HG02852 (cell line): ENCODE measurements around the gene NUP214.
"Not testable (repeated sequence)": the region's sequence is repeated elsewhere in the genome, so short reads cannot be mapped to it uniquely, and the experiment has no call there.

Source experiments
- ATAC-seq: cut with Tn5 transposase; IDR thresholded peaks from one replicate; pipeline ENCODE4 v1.9.1; 2021; ENCODE audit warnings: mild to moderate bottlenecking, moderate library complexity; ENCODE audit not compliant: unreplicated experiment

The NUP214 gene

DNA sequence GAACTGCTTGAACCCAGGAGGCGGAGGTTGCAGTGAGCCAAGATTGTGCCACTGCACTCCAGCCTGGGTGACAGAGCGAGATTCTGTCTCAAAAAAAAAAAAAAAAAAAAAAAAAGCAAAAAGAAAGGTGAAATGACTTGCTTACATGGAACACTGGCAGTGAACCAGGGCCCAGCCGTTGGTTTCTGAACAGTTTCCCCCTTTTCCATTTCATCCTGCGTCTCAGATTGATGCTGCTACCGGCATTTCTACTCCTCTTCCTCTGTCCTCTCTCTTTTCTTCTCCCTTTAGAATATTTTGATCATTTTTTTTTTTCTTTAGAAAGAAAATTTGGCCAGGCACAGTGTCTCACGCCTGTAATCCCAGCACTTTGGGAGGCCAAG, 10.0 kb upstream of the NUP214 start:
- ATAC-seq, result not testable (repeated sequence)

DNA sequence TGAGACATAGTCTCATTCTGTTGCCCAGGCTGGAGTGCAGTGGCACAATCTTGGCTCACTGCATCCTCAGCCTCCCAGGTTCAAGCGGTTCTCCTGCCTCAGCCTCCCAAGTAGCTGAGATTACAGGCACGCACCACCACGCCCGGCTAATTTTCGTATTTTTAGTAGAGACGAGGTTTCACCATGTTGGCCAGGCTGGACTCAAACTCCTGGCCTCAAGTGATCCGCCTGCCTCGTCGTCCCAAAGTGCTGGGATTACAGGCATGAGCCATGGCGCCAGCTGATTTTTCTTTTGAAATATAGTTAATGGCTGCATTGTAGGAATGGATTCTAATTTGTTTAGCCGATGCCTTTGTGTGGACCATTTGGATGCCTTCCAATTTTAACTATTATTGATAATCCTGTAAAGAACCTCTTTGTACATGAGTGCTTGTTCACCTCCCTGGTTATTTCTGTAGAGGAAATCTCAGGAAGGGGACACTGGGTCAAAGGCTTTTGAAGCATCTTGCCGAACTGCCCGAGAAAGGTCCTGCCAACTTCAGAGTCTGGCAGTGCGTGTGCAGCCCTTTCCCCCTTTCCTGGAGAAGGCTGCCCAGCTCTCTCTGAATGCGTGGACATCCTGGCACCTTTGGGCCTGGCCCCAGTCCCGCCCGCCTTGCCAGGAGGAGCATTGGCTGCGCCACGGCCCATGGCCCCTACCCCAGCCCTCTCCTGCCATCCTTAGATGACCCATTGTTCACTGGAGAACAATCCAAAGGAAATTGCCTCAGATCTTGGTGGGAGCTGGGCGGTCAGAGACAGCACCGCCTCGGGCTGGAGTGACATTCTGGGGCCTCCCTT, 8.9 kb upstream of the NUP214 start:
- no peak for ATAC-seq

DNA sequence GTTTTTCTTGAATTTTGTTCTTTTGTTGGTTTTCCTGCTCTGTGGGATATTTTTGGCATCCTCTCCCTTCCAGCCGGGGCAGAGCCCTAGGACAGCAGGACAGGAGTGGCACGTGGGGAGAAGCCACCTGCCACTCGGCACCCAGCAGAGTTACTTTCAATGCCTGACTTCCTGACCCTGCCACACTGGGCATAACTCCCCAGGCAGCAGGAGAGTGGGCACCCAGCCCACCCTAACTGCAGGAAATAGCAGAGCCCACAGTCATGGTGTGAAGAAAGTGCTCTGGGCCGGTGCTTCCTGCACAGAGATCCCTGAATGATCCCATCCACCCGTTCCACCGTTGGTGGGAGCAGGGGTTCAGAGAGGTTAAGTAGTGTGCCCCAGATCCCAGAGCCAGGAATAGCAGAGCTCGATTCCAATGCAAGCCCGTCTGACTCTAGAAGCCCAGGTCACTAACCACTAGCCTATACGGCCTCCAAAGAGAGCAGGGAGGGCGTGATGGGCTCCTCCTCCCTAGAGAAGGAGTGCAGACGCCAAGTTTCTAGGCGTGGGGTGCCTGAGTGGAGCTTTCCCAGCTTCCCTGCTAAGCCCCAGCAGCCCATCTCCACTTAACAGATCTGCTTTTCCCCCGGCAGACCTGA, 8.1 kb upstream of the NUP214 start:
- ATAC-seq, result no peak

DNA sequence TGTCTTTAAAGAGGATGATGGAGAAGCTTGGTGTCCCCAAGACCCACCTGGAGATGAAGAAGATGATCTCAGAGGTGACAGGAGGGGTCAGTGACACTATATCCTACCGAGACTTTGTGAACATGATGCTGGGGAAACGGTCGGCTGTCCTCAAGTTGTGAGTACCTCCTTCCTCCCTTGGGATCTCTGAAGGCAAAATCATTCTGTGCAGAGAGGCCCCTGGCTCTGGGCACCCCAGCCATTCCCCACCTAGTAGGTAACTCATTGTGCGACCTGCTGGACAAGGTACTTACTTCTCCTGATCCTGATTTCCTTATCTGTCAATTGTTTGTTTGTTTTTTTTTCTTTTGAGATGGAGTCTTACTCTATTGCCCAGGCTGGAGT, 7.6 kb upstream of the NUP214 start:
- ATAC-seq, result no peak

DNA sequence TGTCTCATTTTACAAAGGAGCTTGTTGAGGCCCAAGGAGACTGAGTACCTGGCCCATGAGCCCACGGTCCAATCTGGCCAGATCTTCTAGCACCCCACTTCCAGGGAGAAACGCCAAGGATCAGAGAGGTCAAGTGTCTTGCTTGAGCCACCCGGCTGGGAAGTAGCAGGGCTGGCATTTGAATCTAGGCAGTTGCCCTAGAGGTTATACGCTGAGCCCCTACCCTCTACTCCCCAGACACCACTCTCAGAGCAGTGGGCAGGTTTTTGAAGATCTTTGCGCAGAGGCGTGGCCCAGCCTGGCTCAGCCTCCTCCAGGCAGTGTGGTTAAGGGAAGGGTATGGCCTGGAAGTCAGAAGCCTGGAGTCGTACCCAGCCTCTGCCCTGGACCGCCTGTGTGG, 5.8 kb upstream of the NUP214 start:
- ATAC-seq, result no peak

DNA sequence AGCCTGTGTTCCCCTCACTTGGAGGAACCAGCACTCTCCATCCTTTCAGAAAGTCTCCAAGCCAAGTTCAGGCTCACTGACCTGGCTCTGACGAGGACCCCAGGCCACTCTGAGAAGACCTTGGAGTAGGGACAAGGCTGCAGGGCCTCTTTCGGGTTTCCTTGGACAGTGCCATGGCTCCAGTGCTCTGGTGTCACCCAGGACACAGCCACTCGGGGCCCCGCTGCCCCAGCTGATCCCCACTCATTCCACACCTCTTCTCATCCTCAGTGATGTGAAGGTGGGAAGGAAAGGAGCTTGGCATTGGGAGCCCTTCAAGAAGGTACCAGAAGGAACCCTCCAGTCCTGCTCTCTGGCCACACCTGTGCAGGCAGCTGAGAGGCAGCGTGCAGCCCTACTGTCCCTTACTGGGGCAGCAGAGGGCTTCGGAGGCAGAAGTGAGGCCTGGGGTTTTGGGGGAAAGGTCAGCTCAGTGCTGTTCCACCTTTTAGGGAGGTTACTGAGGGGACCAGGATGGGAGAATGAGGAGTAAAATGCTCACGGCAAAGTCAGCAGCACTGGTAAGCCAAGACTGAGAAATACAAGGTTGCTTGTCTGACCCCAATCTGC, 4.7 kb upstream of the NUP214 start:
- ATAC-seq, result no peak

DNA sequence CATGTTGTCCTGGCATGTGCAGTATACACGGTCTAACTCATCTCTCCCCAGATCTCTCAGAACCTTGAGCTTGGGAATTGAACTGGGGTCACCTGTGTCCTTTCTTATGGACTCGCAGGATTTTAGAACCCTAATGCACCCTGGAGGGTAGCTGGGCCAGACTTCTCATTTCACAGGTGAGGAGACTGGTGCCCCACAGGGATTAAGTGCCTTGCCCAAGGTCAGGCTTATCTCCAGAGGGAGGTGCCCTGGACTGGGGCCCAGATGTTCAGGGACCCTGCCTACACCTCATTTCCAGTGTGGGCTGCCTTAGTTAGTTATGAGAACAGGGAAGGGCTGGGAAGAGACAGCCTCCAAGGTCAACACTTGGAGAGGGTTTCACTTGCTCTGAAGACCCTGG, 4.0 kb upstream of the NUP214 start:
- no peak for ATAC-seq

DNA sequence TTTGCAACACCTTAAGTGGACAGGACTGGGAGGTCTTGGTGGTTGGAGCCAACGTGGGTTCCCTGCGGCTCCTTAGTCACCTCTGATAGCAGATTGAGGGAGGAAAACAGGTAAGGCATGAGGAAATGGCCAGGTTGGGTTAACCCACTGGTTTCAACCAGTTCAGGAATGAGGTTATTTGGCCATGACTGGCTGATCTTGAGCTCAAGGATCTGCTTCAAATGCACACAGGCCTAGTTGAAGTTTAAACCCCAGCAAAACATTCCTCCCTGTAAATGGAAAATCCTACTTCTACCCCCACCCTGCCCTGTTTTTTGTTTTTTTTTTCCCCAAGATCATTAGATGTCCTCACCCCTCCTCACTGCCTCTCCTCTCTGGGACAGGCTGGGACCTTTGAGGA, 3.2 kb upstream of the NUP214 start:
- no peak for ATAC-seq

DNA sequence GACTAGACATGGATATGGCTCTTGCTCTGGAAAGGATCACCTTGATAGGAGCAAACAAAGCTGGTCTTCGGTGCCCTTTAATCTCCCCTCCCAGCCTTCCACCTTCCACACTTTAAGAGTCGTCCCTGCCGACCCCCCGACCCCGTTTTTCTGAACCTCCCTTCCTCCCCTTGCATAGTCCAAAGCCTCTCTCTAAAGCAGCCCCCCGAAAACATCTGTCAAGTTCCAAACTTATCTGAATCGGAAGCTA, 423 bp upstream of the NUP214 start:
- ATAC-seq, result no peak

DNA sequence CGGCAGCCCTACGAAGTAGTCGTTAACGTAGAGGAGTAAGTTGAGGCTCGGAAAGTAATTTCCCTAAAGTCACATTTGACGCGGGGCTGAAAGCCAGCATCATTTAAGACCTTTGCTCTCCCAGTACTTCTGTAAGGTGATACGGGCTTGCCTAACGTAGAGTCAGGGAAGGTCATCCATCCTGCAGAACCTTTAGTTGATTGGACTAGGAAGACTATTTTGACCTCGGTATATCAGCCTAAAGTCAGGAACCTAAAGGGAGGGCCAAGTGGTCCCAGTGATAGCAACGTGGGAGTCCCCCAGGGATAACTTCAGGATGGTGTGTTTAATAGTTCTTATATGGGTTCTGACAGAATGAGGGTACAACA, 657 bp downstream of the NUP214 start:
- ATAC-seq, result no peak

DNA sequence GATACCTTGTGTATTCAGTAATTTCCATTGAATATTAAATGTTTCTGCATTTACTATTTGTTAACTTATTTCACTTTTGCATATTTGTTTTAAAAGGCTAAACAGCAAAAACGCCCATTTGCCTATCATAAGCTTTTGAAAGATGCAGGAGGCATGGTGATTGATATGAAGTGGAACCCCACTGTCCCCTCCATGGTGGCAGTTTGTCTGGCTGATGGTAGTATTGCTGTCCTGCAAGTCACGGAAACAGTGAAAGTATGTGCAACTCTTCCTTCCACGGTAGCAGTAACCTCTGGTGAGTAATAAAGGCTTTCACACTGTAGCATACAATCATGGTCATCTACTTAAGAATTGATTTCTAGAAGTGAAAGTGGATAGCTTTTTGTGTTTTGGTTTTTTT, 3.8 kb downstream of the NUP214 start:
- no peak for ATAC-seq

DNA sequence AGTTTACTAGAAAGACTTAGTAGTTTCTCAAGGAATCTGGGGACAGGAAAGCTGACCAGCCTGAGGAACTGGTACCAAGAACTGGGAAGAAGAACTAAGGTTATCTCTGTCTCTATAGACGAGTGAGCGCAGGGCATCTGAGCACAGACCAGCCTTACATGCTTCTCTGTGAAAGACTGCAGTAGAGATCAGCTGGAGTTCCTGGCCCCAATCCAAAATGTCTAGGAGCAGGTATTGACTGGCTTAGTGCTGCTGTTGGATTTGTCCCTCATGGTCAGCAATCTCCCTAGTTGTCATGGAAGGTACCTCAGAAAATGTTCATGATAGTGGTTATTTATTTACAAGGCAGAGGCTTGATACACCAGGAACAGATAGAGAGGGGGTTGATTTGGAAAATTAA, 13.3 kb downstream of the NUP214 start:
- ATAC-seq, result no peak

DNA sequence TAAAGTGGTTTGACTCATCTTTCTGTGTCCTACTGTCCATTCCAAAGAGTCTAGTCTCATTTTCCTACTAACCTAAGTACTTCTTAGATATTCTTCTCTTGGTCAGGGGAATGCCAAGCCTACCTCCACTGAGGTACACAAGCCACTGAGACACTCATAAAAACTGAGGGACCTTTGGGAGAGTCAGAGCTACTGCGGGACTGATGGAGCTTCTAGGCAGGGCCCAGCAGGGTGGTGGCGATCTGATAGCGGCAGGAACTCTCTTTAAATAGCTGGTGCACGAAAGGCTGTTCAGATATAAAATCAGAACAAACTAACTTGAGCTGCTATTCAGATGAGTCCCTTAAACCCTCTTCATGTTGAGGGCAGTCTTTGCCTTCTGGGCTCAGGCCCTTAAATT, 14.7 kb downstream of the NUP214 start:
- ATAC-seq, result no peak

DNA sequence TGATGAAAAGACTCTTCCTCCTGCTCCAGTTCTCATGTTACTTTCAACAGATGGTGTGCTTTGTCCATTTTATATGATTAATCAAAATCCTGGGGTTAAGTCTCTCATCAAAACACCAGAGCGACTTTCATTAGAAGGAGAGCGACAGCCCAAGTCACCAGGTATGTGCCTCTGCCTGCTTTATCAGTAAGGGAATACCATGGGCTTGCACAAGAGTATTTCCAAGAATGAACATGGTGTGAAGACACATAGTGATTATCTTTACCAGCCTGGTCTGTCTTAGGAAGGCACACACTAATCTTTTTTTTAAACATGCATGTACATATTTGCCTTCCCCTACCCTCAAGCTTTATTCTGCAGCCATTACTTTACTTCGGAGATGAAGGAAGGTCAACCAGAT, 15.2 kb downstream of the NUP214 start:
- ATAC-seq, result no peak

DNA sequence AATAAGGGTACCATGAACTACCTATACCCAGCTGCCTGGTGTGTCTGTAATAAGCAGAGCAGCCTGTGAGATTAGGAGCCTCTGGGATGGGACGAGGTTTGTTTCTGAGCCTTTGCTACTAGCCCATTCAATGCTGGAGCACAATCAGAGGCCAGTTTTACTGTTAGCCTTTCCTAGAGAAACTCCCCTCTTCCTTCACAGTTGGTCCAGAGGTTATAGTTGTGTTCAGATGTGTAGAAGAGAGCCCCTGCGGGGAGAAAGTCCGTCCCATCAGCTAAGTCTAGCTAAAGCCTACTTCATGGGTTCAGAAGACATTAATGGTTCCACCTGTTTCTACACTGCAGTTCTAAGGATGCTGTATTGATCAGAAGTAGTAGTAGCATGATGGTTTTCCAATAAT, 16.8 kb downstream of the NUP214 start:
- ATAC-seq, result no peak

DNA sequence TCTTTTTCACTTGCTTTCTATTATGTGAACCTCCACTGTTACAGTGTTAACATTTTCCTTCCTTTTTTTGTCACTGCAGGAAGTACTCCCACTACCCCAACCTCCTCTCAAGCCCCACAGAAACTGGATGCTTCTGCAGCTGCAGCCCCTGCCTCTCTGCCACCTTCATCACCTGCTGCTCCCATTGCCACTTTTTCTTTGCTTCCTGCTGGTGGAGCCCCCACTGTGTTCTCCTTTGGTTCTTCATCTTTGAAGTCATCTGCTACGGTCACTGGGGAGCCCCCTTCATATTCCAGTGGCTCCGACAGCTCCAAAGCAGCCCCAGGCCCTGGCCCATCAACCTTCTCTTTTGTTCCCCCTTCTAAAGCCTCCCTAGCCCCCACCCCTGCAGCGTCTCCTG, 18.8 kb downstream of the NUP214 start:
- ATAC-seq, result no peak

DNA sequence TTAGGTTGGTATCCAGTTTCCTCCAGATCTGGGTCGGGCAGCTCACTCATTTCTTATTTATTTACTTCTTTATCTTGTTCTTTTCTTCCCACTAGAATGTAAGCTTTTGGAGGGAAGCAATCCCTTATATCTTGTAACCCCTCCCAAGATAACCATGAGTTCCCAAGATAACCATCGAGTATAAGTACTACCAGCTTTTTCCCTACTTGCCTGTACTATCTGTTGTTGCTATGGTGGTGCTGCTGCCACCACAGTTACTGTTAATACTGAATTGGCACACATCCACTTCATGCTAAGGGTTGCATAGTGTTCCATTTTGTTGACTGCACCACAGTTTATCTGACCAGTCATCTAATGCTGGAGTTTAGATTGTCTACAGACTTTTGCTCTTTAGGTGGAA, 19.9 kb downstream of the NUP214 start:
- no peak for ATAC-seq

DNA sequence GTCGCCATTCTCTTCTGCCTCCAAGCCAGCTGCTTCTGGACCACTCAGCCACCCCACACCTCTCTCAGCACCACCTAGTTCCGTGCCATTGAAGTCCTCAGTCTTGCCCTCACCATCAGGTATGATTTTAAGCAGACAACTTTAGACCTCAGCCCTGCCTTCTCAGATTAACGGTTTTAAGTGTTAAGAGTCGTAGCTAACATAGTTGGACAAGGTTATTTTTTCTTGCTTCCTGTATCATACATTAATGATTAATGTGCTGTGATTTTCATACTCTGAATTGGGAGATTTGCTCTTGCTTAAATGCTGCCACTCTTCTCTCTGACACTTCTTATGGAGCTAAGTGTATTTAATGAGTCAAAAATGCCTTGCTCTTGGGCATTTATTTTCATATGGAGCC, 20.8 kb downstream of the NUP214 start:
- ATAC-seq, result no peak

DNA sequence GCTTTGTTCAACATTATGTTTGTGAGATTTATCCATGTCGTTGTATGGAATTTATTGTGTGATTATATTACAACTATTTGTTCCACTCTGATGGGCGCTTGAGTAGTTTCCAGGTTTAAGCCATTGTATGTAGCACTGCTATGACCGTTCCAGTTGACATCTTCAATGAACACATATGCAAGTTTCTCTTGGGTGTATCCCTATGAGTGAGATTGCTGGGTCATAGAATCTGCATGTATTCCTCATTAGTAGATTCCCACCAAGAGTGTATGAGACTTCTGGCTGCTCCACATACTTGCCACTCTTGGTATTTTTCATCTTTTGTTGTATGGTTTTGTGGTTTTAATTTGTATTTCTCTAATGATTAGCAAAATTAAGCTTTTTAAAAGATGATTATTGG, 22.9 kb downstream of the NUP214 start:
- no peak for ATAC-seq

DNA sequence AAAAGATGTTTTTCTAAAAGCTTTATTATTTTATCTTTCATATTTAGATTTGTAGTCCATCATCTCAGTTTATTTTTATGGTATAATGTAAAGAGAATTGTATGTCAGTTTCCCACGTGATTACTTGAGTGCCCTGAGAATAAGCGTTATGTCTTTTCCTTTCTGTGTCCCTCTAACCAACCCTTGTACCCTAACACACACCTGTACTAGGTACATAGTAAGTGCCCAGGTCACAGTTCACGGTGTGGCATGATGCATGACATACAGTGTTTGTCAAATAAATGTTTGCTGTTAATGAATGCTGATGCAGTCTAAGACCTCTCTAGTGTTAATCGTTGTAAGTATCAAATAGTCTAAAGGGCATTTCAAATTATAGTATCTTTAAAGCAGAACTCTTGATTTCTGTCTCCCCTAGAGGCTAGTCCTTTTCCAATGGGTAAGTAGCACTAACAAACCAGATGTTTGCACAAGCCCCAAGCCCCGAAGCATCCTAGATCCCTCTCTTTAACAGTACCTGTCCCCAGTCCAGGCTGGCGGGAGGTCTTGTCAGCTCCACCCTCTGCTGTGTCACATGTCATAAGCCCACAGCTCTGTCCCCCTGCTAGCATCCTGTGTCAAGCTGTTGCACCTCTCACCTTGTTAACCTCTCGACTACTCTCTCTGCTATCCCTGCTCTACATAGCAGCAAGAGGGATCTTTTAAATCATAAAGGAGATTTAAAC, 23.7 kb downstream of the NUP214 start:
- no peak for ATAC-seq

DNA sequence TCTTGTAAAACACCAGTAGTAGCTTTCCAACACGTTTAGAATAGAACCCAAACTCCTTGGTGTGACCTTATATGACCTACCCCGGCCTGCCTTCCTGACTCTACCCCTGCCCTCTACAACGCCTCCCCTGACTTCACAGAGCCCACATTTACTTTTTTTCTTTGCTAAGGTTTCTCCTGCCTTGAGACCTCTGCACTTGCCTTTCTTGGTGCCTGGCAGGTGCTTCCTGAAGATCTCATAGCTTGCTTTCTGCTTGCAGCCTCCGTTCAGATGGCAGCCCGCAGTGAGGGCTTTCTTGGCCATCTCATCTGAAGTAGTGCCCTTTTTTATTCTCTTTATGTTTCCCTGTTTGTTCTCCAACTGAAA, 24.3 kb downstream of the NUP214 start:
- ATAC-seq, result no peak

DNA sequence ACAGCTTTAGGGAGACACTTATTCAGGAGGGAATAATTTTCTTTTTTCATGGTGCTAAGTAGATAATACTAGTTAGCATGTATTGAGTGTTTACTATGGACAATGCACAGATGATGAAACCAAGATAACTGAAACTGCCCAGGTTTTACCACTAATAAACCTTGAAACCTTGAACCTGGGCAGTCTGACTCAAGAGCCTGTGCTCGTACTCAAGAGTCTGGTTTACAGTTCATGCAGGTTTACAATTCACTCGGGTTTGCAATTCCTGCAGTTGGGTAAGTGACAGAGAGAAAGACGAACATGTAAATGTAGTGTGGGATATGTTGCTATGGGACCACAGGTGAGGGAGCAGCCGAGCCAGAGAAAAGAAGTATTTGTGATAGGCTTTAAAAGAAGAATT, 28.2 kb downstream of the NUP214 start:
- ATAC-seq, result no peak
